GM19239 (cell line): Measurements from ENCODE around the gene HOXD9.

Experiments
- DNase-seq: peaks from one replicate; pipeline ENCODE4 v3.0.0; 2011; ENCODE audit warnings: low spot score; ENCODE audit not compliant: insufficient read length
- FAIRE-seq: peaks from 2 replicates; lab custom pipeline; 2011; peaks lifted over from hg19 to GRCh38; lab: Jason Lieb, UNC

Gene HOXD9

DNA sequence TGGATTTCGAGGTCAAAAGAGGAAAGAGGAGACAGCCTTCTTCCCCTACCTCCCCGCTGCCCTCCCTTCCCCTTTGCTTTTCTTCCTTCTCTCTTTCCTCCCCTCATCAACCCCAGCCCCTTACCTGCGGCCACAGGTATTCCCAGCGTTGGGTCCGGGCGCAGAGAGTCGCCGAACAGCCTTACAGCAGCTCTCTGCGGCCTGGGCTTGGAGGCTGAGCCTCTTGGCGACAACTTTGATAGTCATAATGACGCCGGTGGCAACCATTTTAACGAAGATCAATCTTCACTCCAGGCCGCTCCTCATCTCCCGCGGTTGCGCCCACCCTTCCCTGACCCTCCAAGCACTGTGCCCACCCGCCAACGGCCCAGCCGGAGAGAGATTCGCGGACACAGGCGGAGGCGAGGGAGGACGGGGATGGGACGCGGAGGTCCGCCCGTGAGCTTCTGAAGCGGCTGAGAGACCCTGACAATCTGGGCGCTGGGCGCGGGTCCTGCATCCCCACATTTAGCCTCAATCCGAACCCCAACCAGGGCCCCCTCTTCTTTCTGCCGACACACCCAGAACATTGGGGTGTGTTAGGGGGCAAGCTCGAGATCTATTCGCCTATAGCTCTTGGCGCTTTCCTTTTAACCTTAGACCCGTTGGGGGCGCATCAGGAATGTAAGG, 37.3 kb upstream of the HOXD9 start:
- DNase-seq, result no peak
- no peak for FAIRE-seq

GRCh38 chr2:176085861-176086771, 36.4 kb upstream of the HOXD9 start:
- DNase-seq (no peak), FAIRE-seq (no peak)

DNA sequence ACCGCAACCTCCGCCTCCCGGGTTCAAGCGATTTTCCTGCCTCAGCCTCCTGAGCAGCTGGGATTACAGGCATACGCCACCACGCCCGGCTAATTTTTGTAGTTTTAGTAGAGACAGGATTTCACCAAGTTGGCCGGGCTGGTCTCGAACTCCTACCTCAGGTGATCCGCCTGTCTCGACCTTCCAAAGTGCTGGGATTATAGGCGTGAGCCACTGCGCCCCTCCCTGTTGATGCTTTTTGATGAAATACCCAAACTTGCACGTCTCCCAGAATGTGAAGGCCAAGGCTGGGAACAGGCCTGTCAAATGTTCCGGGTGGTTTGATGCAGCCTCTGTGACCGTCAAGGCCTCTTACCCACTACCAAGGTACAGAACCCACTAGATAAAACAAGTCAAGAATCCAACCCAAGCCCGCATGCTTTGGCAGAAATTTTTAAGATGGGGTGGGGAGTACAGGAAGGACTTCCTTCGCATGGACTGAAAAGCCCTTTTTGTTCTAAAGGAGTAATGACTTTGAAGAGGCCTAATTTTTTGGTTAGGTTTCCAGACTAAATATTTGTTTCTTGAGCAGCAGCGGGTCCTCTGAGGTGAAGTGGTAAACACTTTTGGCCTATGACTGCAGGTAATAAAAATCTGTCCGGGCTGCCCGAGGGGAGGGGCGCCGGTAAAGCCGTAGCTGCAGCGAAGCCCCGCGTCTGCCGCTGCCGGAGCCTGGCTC, 35.0 kb upstream of the HOXD9 start:
- no peak for DNase-seq
- FAIRE-seq, result no peak

DNA sequence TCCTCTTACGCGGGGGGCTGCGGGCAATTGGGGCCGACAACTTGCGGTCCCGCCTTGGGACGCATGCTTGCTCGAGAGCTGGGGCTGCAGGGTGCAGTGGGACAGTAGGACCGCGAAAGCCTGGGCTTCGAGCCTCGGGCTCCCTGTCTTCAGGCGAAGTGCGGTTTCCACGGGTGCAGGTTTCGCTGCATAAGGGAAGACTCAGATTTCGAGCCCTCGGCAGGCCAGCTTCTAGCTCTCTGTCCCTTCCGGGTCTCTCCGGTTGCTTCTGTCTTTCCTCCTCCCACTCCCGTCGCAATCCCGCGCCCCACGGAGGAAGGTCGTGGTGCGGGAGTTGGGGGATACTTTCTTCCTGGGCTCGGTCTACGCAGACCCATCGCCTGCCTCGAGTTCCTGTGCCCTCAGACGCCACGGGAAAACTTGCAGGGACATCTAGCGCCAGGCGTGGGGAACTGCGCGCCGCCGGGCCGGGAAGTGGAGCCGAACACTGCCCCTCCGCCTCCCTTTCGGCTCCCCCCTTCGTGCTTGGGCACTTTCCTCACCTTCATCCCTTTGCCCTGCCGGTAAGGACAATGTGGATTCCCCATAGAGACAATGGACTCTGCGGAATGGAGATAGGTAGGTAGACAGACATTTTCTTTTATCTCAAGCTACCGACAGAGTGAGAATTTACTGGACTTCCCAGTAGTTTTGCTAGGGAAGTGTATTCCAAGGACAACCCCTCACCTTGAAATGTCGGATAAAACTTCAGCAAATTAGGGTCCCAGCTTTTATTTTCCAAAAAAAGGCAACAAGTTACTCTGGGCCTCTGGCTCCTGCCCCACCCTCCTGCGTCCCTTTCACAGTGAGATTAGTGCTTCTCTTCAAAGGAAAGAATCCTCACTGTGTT, 34.2 kb upstream of the HOXD9 start:
- FAIRE-seq, result no peak
- DNase-seq, result no peak

- DNase-seq, result no peak
- no peak for FAIRE-seq
These were observed 33.3 kb upstream of the HOXD9 start for GRCh38 chr2:176088937-176089842.

- FAIRE-seq, result no peak
These were observed 32.6 kb upstream of the HOXD9 start for GRCh38 chr2:176089843-176090395.

DNA sequence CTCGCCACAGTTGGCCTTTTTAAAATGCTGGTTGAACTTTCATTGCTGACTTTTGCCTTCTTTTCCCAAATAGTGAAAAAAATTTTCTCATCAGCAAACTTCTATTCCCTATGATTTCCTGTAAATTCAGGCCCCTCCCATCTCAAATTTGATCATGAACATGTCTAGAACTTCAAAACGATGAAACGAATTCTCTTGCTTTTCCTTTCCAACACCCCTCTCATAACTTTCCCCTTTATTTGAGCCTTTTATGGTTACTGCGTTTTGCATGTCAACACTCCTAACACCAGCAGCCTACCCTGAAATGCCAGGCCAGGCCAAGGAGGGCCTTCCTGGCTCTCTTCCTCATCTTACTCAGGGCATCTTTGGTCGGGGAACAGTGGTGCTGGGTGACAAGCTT, 31.7 kb upstream of the HOXD9 start:
- DNase-seq (no peak), FAIRE-seq (no peak)

More at GRCh38 chr2:176089843-176090395, 32.6 kb upstream of the HOXD9 start:
- no peak for DNase-seq

DNA sequence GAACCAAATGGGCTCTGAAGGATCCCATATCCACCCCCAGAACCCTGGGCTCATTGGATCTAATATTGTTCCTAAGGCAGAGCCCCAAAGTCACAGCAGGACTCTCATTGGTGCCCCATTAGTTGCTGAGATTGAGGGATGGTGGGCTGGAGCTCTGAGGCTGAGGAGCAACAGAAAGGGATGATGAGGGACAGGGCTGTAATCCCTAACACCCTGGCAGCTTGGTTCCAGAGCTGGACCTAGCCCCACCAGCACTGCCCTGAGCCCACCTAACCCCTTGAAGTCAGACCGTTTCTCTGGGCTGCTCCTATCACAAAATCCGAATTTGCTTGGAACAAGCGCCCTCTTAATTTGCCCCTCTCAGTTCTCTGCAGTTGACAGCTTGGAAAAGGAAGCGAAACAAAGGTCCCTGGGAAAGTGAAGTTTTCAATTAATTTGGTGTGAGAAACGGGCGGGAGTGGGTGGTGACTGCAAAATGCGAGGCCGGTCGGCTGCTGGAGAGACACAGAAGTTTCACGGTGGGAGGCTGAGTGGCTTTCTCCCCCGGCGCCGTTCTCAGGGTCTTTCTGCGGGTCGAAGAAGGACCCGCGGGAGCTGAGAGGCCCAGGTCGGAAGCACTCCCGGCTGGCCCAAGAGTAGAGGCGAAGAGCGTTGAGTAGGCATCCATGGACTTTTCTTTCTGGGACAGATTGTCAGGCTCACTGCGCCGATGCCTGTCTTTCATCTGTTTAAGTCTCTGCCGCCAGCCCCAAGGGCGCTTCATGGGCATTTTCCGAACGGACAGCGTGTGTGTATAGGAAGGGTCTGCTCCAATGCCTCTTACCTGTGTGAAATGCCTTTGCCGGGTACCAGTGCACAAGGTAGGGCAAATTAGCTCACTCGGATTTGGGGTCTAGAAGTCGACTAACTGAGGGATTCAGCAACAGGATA, 30.9 kb upstream of the HOXD9 start:
- FAIRE-seq, result no peak
- no peak for DNase-seq

GRCh38 chr2:176092270-176093144, 30.0 kb upstream of the HOXD9 start, which contains the start of gene HOXD13:
HOXD13 (plus strand) TSS chr2:176092721; CDS start chr2:176092891, 170 bp downstream.
- FAIRE-seq (no peak), DNase-seq (no peak)

- no peak for DNase-seq
- FAIRE-seq, result no peak
These were observed 29.2 kb upstream of the HOXD9 start for GRCh38 chr2:176093145-176093897.

DNA sequence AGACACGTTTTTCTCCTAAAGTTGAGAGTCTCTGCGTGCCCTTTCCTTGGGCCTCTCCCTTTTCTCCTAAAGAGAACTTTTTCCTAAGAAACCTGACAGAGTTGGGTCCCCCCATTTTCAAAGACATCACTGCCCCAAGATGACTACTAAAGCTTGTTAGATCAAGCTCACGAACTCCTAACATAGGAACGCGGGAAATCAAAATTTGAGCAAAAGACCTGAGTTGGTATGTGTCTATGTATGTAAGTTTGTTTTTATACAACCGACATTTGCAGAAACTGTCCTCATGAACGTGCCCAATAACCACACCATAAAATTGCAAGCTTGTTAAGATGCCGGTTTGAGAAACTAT, 28.6 kb upstream of the HOXD9 start:
- FAIRE-seq, result no peak
- no peak for DNase-seq

GRCh38 chr2:176094349-176094748, 28.2 kb upstream of the HOXD9 start:
- FAIRE-seq (no peak), DNase-seq (no peak)

DNA sequence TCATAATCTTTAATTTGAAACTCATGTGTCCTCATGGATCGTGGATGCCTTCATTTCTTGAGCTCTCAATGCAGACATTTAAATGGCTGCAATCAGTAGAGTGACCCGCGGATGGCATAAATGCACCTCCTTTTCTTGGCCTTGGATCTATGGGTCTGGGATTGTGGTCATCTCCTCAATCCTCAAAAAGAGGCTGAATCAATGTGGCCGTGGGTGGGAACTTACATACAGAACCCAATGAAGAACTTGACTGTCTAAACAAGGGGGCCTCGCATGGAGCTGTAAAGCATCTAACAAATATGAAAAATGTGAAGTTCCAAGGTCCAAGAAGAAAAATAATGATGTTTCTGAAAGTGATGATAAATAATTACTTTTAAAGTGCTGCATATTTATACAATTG, 27.1 kb upstream of the HOXD9 start:
- DNase-seq (no peak), FAIRE-seq (no peak)

- peak; percentile 54 for FAIRE-seq
- no peak for DNase-seq
These were observed 26.1 kb upstream of the HOXD9 start for GRCh38 chr2:176096243-176096985.
